Esophagus squamous epithelium (tissue), 4 donors: ENCODE measurements around the gene HAO1.

Experiments used
- POLR2A ChIP-seq, 4 donors: fragments of 450-650 bp; IDR thresholded peaks; one replicate each; pipeline ENCODE4 v1.6.1; 2017; ENCODE audit warnings: antibody characterized with exemption in 4 of 4, mild to moderate bottlenecking in 4 of 4, moderate library complexity in 3 of 4
- TF ChIP-seq, protein P1 (sequence below), 6 experiments: fragments of 450-650 bp in 4 of 6; fragments of 200-600 bp in 2 of 6; sonication (generic) in 2 of 6; IDR thresholded peaks; one replicate each; pipeline ENCODE4 v1.5.1; 2016 to 2019; ENCODE audit warnings: antibody characterized with exemption in 6 of 6, mild to moderate bottlenecking in 4 of 6, moderate library complexity in 4 of 6

DNA sequence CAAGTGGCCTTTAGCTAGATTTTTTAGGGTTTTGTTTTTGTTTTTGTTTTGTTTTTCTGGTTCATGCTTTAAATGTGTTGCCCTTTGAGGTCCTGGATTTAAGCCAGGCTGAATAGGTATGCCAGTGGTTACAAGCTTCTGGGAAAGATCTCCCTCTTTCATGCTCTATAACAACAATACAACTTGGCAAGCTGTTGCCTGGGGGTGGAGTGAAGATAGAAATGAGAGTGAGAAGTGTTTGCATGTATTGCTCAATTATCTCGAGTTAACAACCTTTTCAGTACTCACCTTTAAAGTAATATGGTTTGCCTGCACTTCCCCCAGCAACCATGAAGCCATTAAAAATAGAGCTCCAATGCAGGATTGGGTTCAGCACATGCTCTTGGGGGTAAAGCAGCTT is 19.2 kb upstream of the HAO1 start:
- no peak for TF ChIP-seq POLR2A (IDR thresholded peaks at IDR 0.05)
- TF ChIP-seq, protein P1, sequence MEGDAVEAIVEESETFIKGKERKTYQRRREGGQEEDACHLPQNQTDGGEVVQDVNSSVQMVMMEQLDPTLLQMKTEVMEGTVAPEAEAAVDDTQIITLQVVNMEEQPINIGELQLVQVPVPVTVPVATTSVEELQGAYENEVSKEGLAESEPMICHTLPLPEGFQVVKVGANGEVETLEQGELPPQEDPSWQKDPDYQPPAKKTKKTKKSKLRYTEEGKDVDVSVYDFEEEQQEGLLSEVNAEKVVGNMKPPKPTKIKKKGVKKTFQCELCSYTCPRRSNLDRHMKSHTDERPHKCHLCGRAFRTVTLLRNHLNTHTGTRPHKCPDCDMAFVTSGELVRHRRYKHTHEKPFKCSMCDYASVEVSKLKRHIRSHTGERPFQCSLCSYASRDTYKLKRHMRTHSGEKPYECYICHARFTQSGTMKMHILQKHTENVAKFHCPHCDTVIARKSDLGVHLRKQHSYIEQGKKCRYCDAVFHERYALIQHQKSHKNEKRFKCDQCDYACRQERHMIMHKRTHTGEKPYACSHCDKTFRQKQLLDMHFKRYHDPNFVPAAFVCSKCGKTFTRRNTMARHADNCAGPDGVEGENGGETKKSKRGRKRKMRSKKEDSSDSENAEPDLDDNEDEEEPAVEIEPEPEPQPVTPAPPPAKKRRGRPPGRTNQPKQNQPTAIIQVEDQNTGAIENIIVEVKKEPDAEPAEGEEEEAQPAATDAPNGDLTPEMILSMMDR (IDR thresholded peaks at IDR 0.05), result no peak
